Measurements from ENCODE around the gene PHLPP1. TPM values are rescaled to one million over a fixed set of nuclear protein-coding genes. Genes with fewer than 3 reads are reported as not detected.

PHLPP1 gene
- total RNA-seq, 1 experiment from 2014 or later: 39.9 TPM

GRCh38 chr18:62734290-62734689 lies 18.9 kb downstream of the PHLPP1 start:
- TF ChIP-seq, protein P1, sequence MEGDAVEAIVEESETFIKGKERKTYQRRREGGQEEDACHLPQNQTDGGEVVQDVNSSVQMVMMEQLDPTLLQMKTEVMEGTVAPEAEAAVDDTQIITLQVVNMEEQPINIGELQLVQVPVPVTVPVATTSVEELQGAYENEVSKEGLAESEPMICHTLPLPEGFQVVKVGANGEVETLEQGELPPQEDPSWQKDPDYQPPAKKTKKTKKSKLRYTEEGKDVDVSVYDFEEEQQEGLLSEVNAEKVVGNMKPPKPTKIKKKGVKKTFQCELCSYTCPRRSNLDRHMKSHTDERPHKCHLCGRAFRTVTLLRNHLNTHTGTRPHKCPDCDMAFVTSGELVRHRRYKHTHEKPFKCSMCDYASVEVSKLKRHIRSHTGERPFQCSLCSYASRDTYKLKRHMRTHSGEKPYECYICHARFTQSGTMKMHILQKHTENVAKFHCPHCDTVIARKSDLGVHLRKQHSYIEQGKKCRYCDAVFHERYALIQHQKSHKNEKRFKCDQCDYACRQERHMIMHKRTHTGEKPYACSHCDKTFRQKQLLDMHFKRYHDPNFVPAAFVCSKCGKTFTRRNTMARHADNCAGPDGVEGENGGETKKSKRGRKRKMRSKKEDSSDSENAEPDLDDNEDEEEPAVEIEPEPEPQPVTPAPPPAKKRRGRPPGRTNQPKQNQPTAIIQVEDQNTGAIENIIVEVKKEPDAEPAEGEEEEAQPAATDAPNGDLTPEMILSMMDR (conservative IDR thresholded peaks at IDR 0.05): no peak
- WGBS (ENCODE audit: extremely low coverage, insufficient read length, low lambda C conversion rate): no CpG with 5 or more reads among the region's 1 CpG
- Histone ChIP-seq H3K23ac (ENCODE audit: insufficient read length, low read depth, low read length) (no peak overlapping the region), H3K4me1 (ENCODE audit: insufficient read depth, low read length) (peaks cover 16% of the 10 kb centered on the region), H3K4ac (ENCODE audit: low read depth, low read length) (no peak overlapping the region), H2BK15ac (ENCODE audit: low read depth, low read length) (no peak overlapping the region), H4K5ac (ENCODE audit: insufficient read length, low read depth, low read length) (no peak overlapping the region), H3K23me2 (ENCODE audit: insufficient read length, low read depth, low read length, poor library complexity, severe bottlenecking) (no peaks in the 10 kb centered on the region), H3K9me3 (ENCODE audit: control insufficient read depth, low read depth, low read length) (no peaks in the 10 kb centered on the region), H3K18ac (ENCODE audit: insufficient read length, low read depth, low read length) (no peak overlapping the region), H4K8ac (replicated peaks; ENCODE audit: insufficient read length, low read depth, low read length) (no peak overlapping the region), H3K79me2 (ENCODE audit: insufficient read depth, low read length) (peaks cover 80% of the 10 kb centered on the region; the same call in 1 of the 2 replicates), H3K9ac (ENCODE audit: extremely low read depth, insufficient read length, low read length) (no peak overlapping the region), H4K20me1 (ENCODE audit: control insufficient read depth, insufficient read depth, insufficient read length) (peaks cover 2% of the 10 kb centered on the region), H2BK12ac (ENCODE audit: insufficient read length, low read depth, low read length) (no peak overlapping the region), H3K4me2 (ENCODE audit: insufficient read depth, insufficient read length, low read length) (no peak overlapping the region), H3T11ph (ENCODE audit: low read length) (no peak overlapping the region), H2AFZ (ENCODE audit: low read length) (no peak overlapping the region), H2AK5ac (ENCODE audit: insufficient read length, low read length) (no peak overlapping the region), H3K79me1 (ENCODE audit: insufficient read depth, low read depth, low read length, poor library complexity, severe bottlenecking) (peaks cover 7% of the 10 kb centered on the region), H2BK20ac (ENCODE audit: low read depth, low read length, poor library complexity, severe bottlenecking) (no peak overlapping the region), H4K91ac (ENCODE audit: insufficient read length, low read depth, low read length) (no peak overlapping the region), H2BK5ac (ENCODE audit: insufficient read length, low read length) (no peak overlapping the region), H3K14ac (ENCODE audit: insufficient read depth, low read length) (no peak overlapping the region), H3K27ac (ENCODE audit: insufficient read length, low read depth, low read length) (no peak overlapping the region), H3K27me3 (ENCODE audit: insufficient read depth, low read length) (no peaks in the 10 kb centered on the region), H2BK120ac (ENCODE audit: low read depth, low read length, poor library complexity, severe bottlenecking) (no peak overlapping the region), H3K56ac (ENCODE audit: insufficient read length, low read depth, low read length) (no peak overlapping the region)
- no peak overlapping the region for H3K4me3 Mint-ChIP-seq
- peaks cover 7 to 29% of the 10 kb centered on the region in 2 experiments for H3K9me3 Mint-ChIP-seq
- no peaks in the 10 kb centered on the region for H3K27me3 Mint-ChIP-seq (ENCODE audit: low read depth)
- H3K36me3 Mint-ChIP-seq (ENCODE audit: insufficient read depth in 1 of 3, low read depth in 3 of 3): peaks cover 12 to 45% (median 29%) of the 10 kb centered on the region in 3 experiments
- H3K4me1 Mint-ChIP-seq: peaks cover 55 to 57% of the 10 kb centered on the region in 2 experiments
- peak overlapping the region in 1 of 3 experiments; percentile 30; a peak in 2 of 7 replicates for H3K27ac Mint-ChIP-seq
- DNase-seq: no peak

All from H9 (cell line).